Thymus (tissue), 11 donors: ENCODE data around the gene INHBC. TPM values are rescaled to one million over a fixed set of nuclear protein-coding genes. Genes with fewer than 3 reads are reported as not detected.
A peak's percentile ranks its signal among the peaks of the same experiment; 100 is the strongest.

ENCODE experiments used
- DNase-seq, 9 donors: peaks; one replicate each; pipeline ENCODE4 v3.0.0-alpha.2; 2013; ENCODE audit warnings: low spot score in 9 of 9, low read depth in 6 of 9, missing footprints in 1 of 9
- H3K27ac ChIP-seq, 2 donors: one replicate each; pipeline ENCODE4 v1.5.1; 2013; ENCODE audit warnings: control low read depth in 1 of 2, low read depth in 1 of 2, low read length in 1 of 2, mild to moderate bottlenecking in 1 of 2, moderate library complexity in 1 of 2
- H3K27me3 ChIP-seq, 2 donors: one replicate each; pipeline ENCODE4 v1.5.1; 2013; ENCODE audit warnings: low read length in 1 of 2; ENCODE audit not compliant: control insufficient read depth in 2 of 2, insufficient read depth in 1 of 2
- H3K36me3 ChIP-seq, 2 donors: one replicate each; pipeline ENCODE4 v1.5.1; 2013; ENCODE audit warnings: low read length in 1 of 2, mild to moderate bottlenecking in 1 of 2, moderate library complexity in 1 of 2; ENCODE audit not compliant: control insufficient read depth in 2 of 2, insufficient read depth in 2 of 2
- H3K4me1 ChIP-seq, 2 donors: one replicate each; pipeline ENCODE4 v1.5.1; 2013; ENCODE audit warnings: low read length in 2 of 2; ENCODE audit not compliant: control insufficient read depth in 2 of 2, insufficient read depth in 2 of 2
- H3K4me3 ChIP-seq, 2 donors: one replicate each; pipeline ENCODE4 v1.5.1; 2013; ENCODE audit warnings: low read length in 2 of 2, control low read depth in 1 of 2, mild to moderate bottlenecking in 1 of 2
- H3K9me3 ChIP-seq, 2 donors: one replicate each; pipeline ENCODE4 v1.5.1; 2013; ENCODE audit warnings: low read length in 1 of 2, mild to moderate bottlenecking in 1 of 2; ENCODE audit not compliant: control insufficient read depth in 2 of 2, insufficient read depth in 1 of 2
- WGBS: extraction: QIAGEN DNeasy Blood & Tissue Kit; methylation state at CpG from one replicate; pipeline ENCODE4 v1.1.7; 2013; 5-methylcytosine and 5-hydroxymethylcytosine counted together
- polyA plus RNA-seq: library from polyadenylated mRNA; stranded (reverse); fragments of 200-250 nt; gene quantifications from one replicate; pipeline ENCODE4 v1.2.3, GENCODE V29; 2013
- total RNA-seq: library from RNA; stranded (reverse); fragments of 120-200 nt; gene quantifications from one replicate; pipeline ENCODE4 v1.2.4, GENCODE V29; 2013
- donor health status: healthy.

INHBC gene
- total and polyA plus RNA-seq, 2 donors: 0.05 TPM; not detected in 1

DNA sequence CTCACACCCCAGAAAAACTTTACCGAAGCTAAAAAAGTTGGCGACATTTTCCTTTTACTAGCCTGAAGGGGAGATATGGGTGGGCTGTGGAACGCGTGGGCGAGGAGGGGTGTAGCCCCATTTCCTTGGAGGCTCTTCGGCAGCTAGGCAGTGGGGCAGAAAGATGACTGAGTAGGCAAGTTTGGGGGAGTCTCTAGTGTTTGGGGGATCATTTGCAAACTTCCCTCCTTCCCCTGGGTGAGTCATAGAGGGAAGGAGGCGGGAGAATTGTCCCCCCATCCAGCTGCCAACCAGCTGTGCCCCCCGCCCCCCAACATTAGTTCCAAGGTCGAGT, 27.3 kb downstream of the INHBC start:
- Histone ChIP-seq H3K27ac (no peak overlapping the region), H3K4me1 (peaks cover 14 to 43% of the 10 kb centered on the region in 2 donors), H3K27me3 (peaks cover 18 to 37% of the 10 kb centered on the region in 2 donors), H3K9me3 (no peaks in the 10 kb centered on the region), H3K4me3 (peak overlapping the region; percentile 48 to 59), H3K36me3 (peaks cover 0 to under 1% of the 10 kb centered on the region in 2 donors)
- WGBS: under 1% methylated on average over 9 of the region's 9 CpGs
- DNase-seq: peak in 2 of 9 donors; percentile 27 to 49

DNA sequence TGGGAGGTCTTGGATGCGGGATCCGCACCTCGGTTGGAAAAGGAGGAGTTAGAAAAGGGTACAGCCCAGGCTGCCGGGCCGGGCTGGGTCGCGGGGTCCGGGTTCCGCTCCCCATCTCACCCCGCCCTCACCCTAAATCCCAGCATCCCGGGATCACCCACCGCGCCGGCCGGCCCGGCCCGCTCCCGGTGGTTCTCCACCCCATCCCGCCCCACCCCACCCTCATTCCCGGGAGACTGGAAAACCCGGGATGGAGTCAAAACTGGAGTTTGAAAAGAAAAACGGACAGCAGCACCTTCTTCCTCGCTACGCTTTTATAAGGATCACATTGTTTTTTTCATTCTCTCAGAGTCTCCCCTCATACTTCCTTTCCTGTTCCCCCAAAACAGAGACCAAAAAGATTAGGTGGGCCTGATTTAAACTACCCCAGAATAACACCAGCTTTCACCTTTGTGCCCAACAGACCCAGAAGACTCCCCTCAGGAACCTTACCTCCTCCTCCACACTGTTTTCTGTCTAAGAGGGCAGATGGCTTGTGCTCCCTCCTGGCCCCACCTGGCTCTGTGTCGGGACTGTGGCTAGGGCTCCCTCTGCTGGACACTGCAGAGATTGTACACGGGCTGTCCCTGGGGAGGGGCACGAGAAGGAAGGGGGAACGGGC, 27.8 kb downstream of the INHBC start:
- H3K9me3 ChIP-seq: no peaks in the 10 kb centered on the region
- WGBS: under 1% methylated on average over 28 of the region's 28 CpGs

DNA sequence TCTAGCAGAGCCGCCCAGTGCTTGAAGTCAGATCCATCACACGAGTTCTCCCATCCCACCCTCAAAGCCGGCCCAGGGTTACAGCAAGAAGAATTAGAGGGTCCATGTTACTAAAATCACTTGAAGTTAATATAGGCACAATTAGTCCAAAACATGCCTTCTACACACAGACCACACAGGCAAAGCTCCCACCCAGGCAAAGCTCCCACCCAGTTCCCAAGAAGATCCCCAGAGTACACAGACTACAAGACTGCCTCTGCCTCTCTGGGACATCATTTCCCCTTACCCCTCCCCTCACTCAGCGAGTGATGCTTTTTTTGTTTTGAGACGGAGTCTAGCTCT, 28.3 kb downstream of the INHBC start:
- H3K4me1 ChIP-seq: peaks cover 14 to 43% of the 10 kb centered on the region in 2 donors
- WGBS: 31% methylated on average over 5 of the region's 5 CpGs
- peaks cover 18 to 37% of the 10 kb centered on the region in 2 donors for H3K27me3 ChIP-seq
- no peak for DNase-seq
- peaks cover 4 to 7% of the 10 kb centered on the region in 2 donors for H3K36me3 ChIP-seq
- no peaks in the 10 kb centered on the region for H3K9me3 ChIP-seq
- H3K27ac ChIP-seq: no peak overlapping the region
- H3K4me3 ChIP-seq: no peak overlapping the region

More for the DNA sequence above, 27.8 kb downstream of the INHBC start:
- peaks cover 14 to 43% of the 10 kb centered on the region in 2 donors for H3K4me1 ChIP-seq
- H3K27me3 ChIP-seq: peaks cover 18 to 37% of the 10 kb centered on the region in 2 donors
- H3K4me3 ChIP-seq: peak overlapping the region; percentile 48 to 59
- H3K36me3 ChIP-seq: peaks cover 4 to 5% of the 10 kb centered on the region in 2 donors
- H3K27ac ChIP-seq: peak overlapping the region; percentile 19 to 73
- DNase-seq: peak; percentile 72 to 95 (median 89)

DNA sequence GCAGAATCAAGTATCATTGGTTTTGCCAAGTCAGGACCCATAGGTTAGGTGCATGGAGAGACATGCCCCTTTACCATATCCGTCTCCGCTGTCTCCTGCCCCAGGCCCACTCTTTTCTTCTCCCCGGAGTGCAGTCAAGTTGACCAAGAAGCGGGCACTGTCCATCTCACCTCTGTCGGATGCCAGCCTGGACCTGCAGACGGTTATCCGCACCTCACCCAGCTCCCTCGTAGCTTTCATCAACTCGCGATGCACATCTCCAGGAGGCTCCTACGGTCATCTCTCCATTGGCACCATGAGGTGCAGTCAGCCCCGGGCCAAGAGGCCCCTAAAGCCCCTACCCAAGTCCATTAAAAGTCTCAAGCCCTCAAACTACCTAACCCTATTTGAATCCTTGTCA, 30.0 kb downstream of the INHBC start:
- no peaks in the 10 kb centered on the region for H3K9me3 ChIP-seq
- H3K4me3 ChIP-seq: no peak overlapping the region
- peaks cover 10 to 15% of the 10 kb centered on the region in 2 donors for H3K36me3 ChIP-seq
- peaks cover 14 to 32% of the 10 kb centered on the region in 2 donors for H3K4me1 ChIP-seq
- no peak overlapping the region for H3K27ac ChIP-seq
- H3K27me3 ChIP-seq: peaks cover 18 to 37% of the 10 kb centered on the region in 2 donors
- no peak for DNase-seq
- 96% methylated on average over 12 of the region's 12 CpGs for WGBS

DNA sequence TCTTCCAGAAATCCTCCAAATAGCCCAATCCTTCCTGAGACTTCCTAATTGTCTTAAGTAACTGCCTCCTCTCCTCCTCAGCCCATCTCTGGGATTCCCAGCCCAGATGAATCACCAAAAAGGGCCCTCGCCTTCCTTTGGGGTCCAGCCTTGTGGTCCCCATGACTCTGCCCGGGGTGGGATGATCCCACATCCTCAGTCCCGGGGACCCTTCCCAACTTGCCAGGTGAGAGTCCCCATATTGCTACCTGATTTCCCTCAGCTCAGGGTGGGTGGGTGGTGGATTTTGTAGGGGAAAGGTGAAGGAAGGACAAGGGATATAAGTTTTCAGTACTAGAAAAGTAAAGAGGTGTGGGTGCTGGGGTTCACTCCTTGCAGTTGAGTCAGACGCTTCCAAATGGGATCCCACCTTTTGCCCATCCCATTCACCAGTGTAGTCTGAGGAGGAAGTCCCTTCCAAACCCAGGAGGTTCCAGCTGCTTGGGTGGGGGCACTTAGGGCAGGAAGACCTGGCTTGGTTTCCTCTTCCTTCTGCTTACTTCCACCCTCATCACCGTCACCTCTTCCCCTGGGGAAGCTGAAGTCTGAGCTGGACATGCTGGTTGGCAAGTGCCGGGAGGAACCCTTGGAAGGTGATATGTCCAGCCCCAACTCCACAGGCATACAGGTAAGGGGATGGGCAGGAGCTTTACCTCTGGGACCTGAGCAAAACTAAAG, 30.6 kb downstream of the INHBC start:
- 88% methylated on average over 6 of the region's 6 CpGs for WGBS
- Histone ChIP-seq H3K36me3 (peaks cover 17 to 22% of the 10 kb centered on the region in 2 donors), H3K4me1 (peaks cover 14 to 29% of the 10 kb centered on the region in 2 donors), H3K27me3 (peaks cover 16 to 33% of the 10 kb centered on the region in 2 donors), H3K27ac (no peak overlapping the region), H3K4me3 (no peak overlapping the region), H3K9me3 (no peaks in the 10 kb centered on the region)
- no peak for DNase-seq

DNA sequence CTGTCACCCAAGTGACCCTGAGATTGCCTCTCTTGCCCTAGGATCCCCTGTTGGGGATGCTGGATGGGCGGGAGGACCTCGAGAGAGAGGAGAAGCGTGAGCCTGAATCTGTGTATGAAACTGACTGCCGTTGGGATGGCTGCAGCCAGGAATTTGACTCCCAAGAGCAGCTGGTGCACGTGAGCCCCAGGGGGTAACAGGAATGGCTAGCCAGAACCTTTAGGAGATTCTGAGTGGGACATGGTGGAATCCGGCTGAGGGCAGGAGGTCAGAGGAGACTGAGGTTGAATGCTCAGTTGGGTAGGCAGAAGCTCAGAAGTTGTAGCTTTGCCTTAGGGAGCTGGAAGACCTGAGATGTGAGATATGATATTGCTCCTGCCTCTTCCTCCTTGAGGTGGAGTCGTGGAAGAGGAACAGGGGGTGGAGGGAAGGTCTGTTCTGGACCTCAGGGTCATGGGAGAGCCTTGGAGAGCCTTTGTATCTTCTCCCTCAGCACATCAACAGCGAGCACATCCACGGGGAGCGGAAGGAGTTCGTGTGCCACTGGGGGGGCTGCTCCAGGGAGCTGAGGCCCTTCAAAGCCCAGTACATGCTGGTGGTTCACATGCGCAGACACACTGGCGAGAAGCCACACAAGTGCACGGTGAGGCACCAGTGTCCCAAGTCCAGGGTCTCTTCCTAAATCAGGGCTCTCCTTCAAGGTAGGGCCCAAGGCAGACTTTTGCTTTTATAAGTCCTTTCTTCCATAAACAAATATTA, 31.3 kb downstream of the INHBC start:
- no peak overlapping the region for H3K27ac ChIP-seq
- 81% methylated on average over 14 of the region's 14 CpGs for WGBS
- H3K27me3 ChIP-seq: peaks cover 8 to 26% of the 10 kb centered on the region in 2 donors
- no peak overlapping the region for H3K4me3 ChIP-seq
- H3K4me1 ChIP-seq: peaks cover 6 to 22% of the 10 kb centered on the region in 2 donors
- DNase-seq: no peak
- H3K36me3 ChIP-seq: peaks cover 24 to 29% of the 10 kb centered on the region in 2 donors
- H3K9me3 ChIP-seq: no peaks in the 10 kb centered on the region

DNA sequence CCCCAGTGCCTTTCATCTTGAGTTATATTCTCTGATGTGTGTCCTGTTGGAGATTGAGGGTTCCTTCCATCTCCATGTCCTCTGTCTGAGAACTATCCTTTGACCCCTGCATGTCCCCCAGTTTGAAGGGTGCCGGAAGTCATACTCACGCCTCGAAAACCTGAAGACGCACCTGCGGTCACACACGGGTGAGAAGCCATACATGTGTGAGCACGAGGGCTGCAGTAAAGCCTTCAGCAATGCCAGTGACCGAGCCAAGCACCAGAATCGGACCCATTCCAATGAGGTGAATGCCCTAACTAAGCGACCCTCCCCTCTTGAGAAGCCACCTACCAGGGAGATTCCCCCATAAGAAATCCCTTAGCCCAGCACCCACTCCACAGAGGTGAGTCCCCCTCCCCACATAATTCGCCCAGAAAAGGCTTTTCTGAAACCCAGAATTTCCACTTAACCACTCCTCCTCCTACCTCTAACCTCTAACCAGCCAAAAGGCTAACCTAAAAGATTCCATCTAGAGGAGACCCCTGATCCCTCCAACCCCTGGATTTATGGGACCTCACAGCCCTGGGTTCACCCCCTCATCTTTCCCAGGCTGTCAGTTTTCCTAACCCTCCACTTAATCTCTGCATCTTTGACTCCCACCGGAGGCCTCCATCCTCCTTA, 32.8 kb downstream of the INHBC start:
- Histone ChIP-seq H3K27ac (no peak overlapping the region), H3K4me1 (peaks cover 0 to 8% of the 10 kb centered on the region in 2 donors), H3K4me3 (no peak overlapping the region), H3K9me3 (no peaks in the 10 kb centered on the region), H3K27me3 (peaks cover 0 to 12% of the 10 kb centered on the region in 2 donors), H3K36me3 (peaks cover 38 to 43% of the 10 kb centered on the region in 2 donors)
- 94% methylated on average over 12 of the region's 12 CpGs for WGBS
- DNase-seq: no peak

DNA sequence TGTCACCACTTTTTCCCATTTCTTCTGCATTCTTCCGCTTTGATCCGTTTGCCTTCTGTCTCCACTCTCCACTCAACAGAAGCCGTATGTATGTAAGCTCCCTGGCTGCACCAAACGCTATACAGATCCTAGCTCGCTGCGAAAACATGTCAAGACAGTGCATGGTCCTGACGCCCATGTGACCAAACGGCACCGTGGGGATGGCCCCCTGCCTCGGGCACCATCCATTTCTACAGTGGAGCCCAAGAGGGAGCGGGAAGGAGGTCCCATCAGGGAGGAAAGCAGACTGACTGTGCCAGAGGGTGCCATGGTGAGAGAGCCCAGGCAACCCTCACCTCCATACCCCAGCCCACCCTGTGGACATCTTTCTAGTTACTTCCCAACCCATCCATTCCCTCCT, 33.3 kb downstream of the INHBC start:
- no peak for DNase-seq
- peaks cover 0 to 12% of the 10 kb centered on the region in 2 donors for H3K27me3 ChIP-seq
- peaks cover 42 to 49% of the 10 kb centered on the region in 2 donors for H3K36me3 ChIP-seq
- H3K9me3 ChIP-seq: no peaks in the 10 kb centered on the region
- no peak overlapping the region for H3K4me3 ChIP-seq
- no peak overlapping the region for H3K27ac ChIP-seq
- H3K4me1 ChIP-seq: peaks cover 0 to 2% of the 10 kb centered on the region in 2 donors
- 96% methylated on average over 11 of the region's 11 CpGs for WGBS
